GM21515 (cell line): ENCODE measurements around the gene POLR1H.

Experiments
- ATAC-seq: cut with Tn5 transposase; IDR thresholded peaks from one replicate; pipeline ENCODE4 v1.9.1; 2021; ENCODE audit not compliant: unreplicated experiment

Gene POLR1H

GRCh38 chr6:30093951-30094661 is 33.0 kb downstream of the POLR1H start:
- ATAC-seq, result no peak

- no peak for ATAC-seq
These were observed 35.8 kb downstream of the POLR1H start for GRCh38 chr6:30096829-30097228.

- ATAC-seq, result no peak
These were observed 37.1 kb downstream of the POLR1H start for GRCh38 chr6:30097902-30098768.

GRCh38 chr6:30100154-30100553 is 39.1 kb downstream of the POLR1H start:
- ATAC-seq, result no peak

- no peak for ATAC-seq
These were observed 39.7 kb downstream of the POLR1H start for GRCh38 chr6:30100585-30101443.

GRCh38 chr6:30101444-30102413 is 40.7 kb downstream of the POLR1H start:
- ATAC-seq, result peak; percentile 65

GRCh38 chr6:30102414-30102969 is 41.4 kb downstream of the POLR1H start:
- no peak for ATAC-seq

GRCh38 chr6:30102970-30103871 is 42.2 kb downstream of the POLR1H start:
- ATAC-seq, result peak; percentile 66

- no peak for ATAC-seq
These were observed 42.8 kb downstream of the POLR1H start for GRCh38 chr6:30103872-30104179.

GRCh38 chr6:30104661-30105060 is 43.6 kb downstream of the POLR1H start:
- no peak for ATAC-seq

- ATAC-seq, result no peak
These were observed 50.3 kb downstream of the POLR1H start for GRCh38 chr6:30111266-30111856.

- no peak for ATAC-seq
These were observed 51.4 kb downstream of the POLR1H start for GRCh38 chr6:30112402-30112994.

- ATAC-seq, result no peak
These were observed 52.1 kb downstream of the POLR1H start, which contains the start of gene TRIM31 for GRCh38 chr6:30113003-30113759. Gene TRIM31, minus strand, starts transcription at chr6:30113090. Its CDS starts 285 bp downstream, at chr6:30112805.

- ATAC-seq, result no peak
These were observed 52.8 kb downstream of the POLR1H start for GRCh38 chr6:30113841-30114240.
